Vagina (tissue), 2 donors: Measurements from ENCODE around the gene LTBP2. TPM values are rescaled to one million over a fixed set of nuclear protein-coding genes. Genes with fewer than 3 reads are reported as not detected.

Experiments used
- DNase-seq, 2 donors: peaks; one replicate each; pipeline ENCODE4 v3.0.0-alpha.2; 2017; ENCODE audit errors: extremely low spot score in 2 of 2
- H3K27ac ChIP-seq: fragments of 200-600 bp; sonication (generic); one replicate; pipeline ENCODE4 v1.5.1; 2019
- H3K27me3 ChIP-seq: fragments of 200-600 bp; sonication (generic); one replicate; pipeline ENCODE4 v1.5.1; 2019
- H3K36me3 ChIP-seq, 2 donors: fragments of 200-600 bp; sonication (generic); one replicate each; pipeline ENCODE4 v1.5.1; 2017 to 2019
- H3K4me1 ChIP-seq: fragments of 200-600 bp; sonication (generic); one replicate; pipeline ENCODE4 v1.5.1; 2019
- H3K4me3 ChIP-seq, 2 donors: fragments of 200-600 bp; sonication (generic); 1 replicate in 1 of 2; 2 replicates in 1 of 2; pipeline ENCODE4 v1.5.1; 2016 to 2019
- H3K9me3 ChIP-seq: fragments of 200-600 bp; sonication (generic); one replicate; pipeline ENCODE4 v1.5.1; 2019
- CTCF ChIP-seq, 3 experiments: fragments of 450-650 bp in 2 of 3; fragments of 200-600 bp in 1 of 3; sonication (generic) in 1 of 3; IDR thresholded peaks; one replicate each; pipeline ENCODE4 v1.5.1; 2017 to 2019; ENCODE audit warnings: antibody characterized with exemption in 3 of 3, mild to moderate bottlenecking in 2 of 3, moderate library complexity in 2 of 3
- POLR2A ChIP-seq, 2 donors: fragments of 450-650 bp; IDR thresholded peaks; one replicate each; pipeline ENCODE4 v1.6.1; 2017; ENCODE audit warnings: antibody characterized with exemption in 2 of 2, mild to moderate bottlenecking in 2 of 2, moderate library complexity in 2 of 2
- POLR2AphosphoS5 ChIP-seq, 2 donors: sonication (generic); formaldehyde crosslinking; IDR thresholded peaks; one replicate each; pipeline ENCODE4 v1.9.0; 2017; ENCODE audit warnings: antibody characterized with exemption in 2 of 2, mild to moderate bottlenecking in 2 of 2, low read depth in 1 of 2; ENCODE audit not compliant: insufficient read depth in 1 of 2
- intact Hi-C: fragments of 100-400 bp; cut with DNase I; formaldehyde crosslinking; loops from one replicate; pipeline ENCODE4 v1.15.1; 2023
- total RNA-seq: library from RNA; depleted of rRNA; stranded (reverse); fragments of >200 nt; gene quantifications from one replicate; pipeline ENCODE4 v1.2.3, GENCODE V29; 2016

Gene LTBP2
- total RNA-seq, 1 donor from 2014 or later = 52.5 TPM

GRCh38 chr14:74490486-74490885 lies 121.6 kb downstream of the LTBP2 start:
- no peak for DNase-seq
- no peaks in the 10 kb centered on the region for H3K9me3 ChIP-seq
- H3K27me3 ChIP-seq = no peaks in the 10 kb centered on the region
- no peak overlapping the region for H3K4me3 ChIP-seq
- peaks cover 46% of the 10 kb centered on the region for H3K4me1 ChIP-seq
- no peak overlapping the region for H3K27ac ChIP-seq
- intact Hi-C loops = no loop called here
- TF ChIP-seq POLR2A (IDR thresholded peaks at IDR 0.05) = no peak
- no peak for TF ChIP-seq CTCF (IDR thresholded peaks at IDR 0.05)
- no peak for TF ChIP-seq POLR2AphosphoS5 (IDR thresholded peaks at IDR 0.05; ENCODE audit: insufficient read depth in 1 of 2, low read depth in 1 of 2)
- H3K36me3 ChIP-seq = peaks cover 0 to 7% of the 10 kb centered on the region in 2 donors

GRCh38 chr14:74488786-74489397 lies 123.1 kb downstream of the LTBP2 start:
- H3K36me3 ChIP-seq = peaks cover 0 to 22% of the 10 kb centered on the region in 2 donors
- H3K9me3 ChIP-seq = no peaks in the 10 kb centered on the region
- DNase-seq = no peak
- no peak overlapping the region for H3K27ac ChIP-seq
- no peak overlapping the region for H3K4me3 ChIP-seq
- H3K4me1 ChIP-seq = peaks cover 30% of the 10 kb centered on the region
- H3K27me3 ChIP-seq = no peaks in the 10 kb centered on the region
- intact Hi-C loops = no loop called here
- TF ChIP-seq POLR2AphosphoS5 (IDR thresholded peaks at IDR 0.05; ENCODE audit: insufficient read depth in 1 of 2, low read depth in 1 of 2) = no peak
- no peak for TF ChIP-seq CTCF (IDR thresholded peaks at IDR 0.05)
- no peak for TF ChIP-seq POLR2A (IDR thresholded peaks at IDR 0.05)

- intact Hi-C loops = no loop called here
- Histone ChIP-seq H3K4me1 (peaks cover 17% of the 10 kb centered on the region), H3K36me3 (peaks cover 0 to 48% of the 10 kb centered on the region in 2 donors), H3K27me3 (no peaks in the 10 kb centered on the region), H3K4me3 (no peak overlapping the region), H3K27ac (no peak overlapping the region), H3K9me3 (no peaks in the 10 kb centered on the region)
- DNase-seq = no peak
- no peak for TF ChIP-seq POLR2A (IDR thresholded peaks at IDR 0.05)
- TF ChIP-seq POLR2AphosphoS5 (IDR thresholded peaks at IDR 0.05; ENCODE audit: insufficient read depth in 1 of 2, low read depth in 1 of 2) = no peak
- TF ChIP-seq CTCF (IDR thresholded peaks at IDR 0.05) = no peak
These were observed 125.9 kb downstream of the LTBP2 start for GRCh38 chr14:74486164-74486563.

- Histone ChIP-seq H3K4me3 (no peak overlapping the region), H3K36me3 (peaks cover 0 to 70% of the 10 kb centered on the region in 2 donors), H3K27ac (no peak overlapping the region), H3K27me3 (no peaks in the 10 kb centered on the region), H3K9me3 (no peaks in the 10 kb centered on the region), H3K4me1 (no peaks in the 10 kb centered on the region)
- TF ChIP-seq CTCF (IDR thresholded peaks at IDR 0.05) = no peak
- TF ChIP-seq POLR2AphosphoS5 (IDR thresholded peaks at IDR 0.05; ENCODE audit: insufficient read depth in 1 of 2, low read depth in 1 of 2) = no peak
- TF ChIP-seq POLR2A (IDR thresholded peaks at IDR 0.05) = no peak
- DNase-seq = no peak
- intact Hi-C loops = no loop called here
These were observed 128.7 kb downstream of the LTBP2 start for GRCh38 chr14:74483321-74483720.

GRCh38 chr14:74482571-74482970 lies 129.5 kb downstream of the LTBP2 start:
- no peaks in the 10 kb centered on the region for H3K4me1 ChIP-seq
- H3K27ac ChIP-seq = no peak overlapping the region
- intact Hi-C loops = no loop called here
- H3K27me3 ChIP-seq = no peaks in the 10 kb centered on the region
- TF ChIP-seq CTCF (IDR thresholded peaks at IDR 0.05) (no peak), POLR2A (IDR thresholded peaks at IDR 0.05) (no peak), POLR2AphosphoS5 (IDR thresholded peaks at IDR 0.05; ENCODE audit: insufficient read depth in 1 of 2, low read depth in 1 of 2) (no peak)
- H3K36me3 ChIP-seq = peaks cover 0 to 70% of the 10 kb centered on the region in 2 donors
- H3K9me3 ChIP-seq = no peaks in the 10 kb centered on the region
- H3K4me3 ChIP-seq = no peak overlapping the region
- DNase-seq = no peak
